Measurements from ENCODE around the gene ACTR6.
"Not testable (repeated sequence)": the region's sequence is repeated elsewhere in the genome, so short reads cannot be mapped to it uniquely, and the experiment has no call there.

Gene ACTR6

DNA sequence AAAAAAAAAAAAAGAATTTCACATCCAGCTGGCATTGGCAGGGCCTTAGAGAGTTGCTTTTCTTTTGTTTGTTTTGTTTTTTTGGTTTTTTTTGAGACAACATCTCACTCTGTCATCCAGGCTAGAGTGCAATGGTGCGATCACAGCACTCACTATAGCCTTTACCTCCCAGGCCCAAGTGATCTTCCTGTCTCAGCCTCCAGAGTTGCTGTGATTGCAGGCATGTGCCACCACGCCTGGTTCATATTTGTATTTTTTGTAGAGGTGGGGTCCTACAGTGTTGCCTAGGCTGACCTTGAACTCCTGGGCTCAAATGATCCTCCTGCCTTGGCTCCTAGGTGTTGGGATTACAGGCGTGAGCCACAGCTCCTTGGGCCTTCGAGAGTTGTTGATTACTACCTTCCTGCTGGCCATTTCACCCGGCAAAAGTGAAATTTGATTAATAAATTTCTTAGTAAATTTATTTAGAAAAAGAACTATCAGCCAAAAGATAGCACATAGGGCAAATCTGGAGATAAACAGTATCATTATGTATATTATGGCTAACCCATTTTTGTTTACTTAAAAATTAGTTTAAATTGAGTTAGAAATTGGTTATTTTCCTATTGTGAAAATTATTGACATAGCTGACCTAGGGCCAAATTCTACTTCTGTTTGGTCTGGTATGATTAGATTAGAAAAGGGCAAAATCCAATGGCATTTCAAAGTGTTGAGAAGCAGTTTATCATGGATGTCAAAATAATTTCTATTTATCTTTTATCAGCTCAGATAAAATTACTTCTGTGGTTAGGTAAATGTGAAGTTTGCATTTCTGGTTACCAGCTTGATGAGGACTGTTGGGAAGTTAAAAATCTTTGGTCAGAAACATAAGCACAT lies 12.6 kb downstream of the ACTR6 start:
- DNase-seq: no peak
- in situ Hi-C loops (cut with HindIII; ENCODE audit: low pct_ligation_motif_present, low pct_unique_long_range_greater_than_20kb, low sequenced_read_pairs): no loop called here

DNA sequence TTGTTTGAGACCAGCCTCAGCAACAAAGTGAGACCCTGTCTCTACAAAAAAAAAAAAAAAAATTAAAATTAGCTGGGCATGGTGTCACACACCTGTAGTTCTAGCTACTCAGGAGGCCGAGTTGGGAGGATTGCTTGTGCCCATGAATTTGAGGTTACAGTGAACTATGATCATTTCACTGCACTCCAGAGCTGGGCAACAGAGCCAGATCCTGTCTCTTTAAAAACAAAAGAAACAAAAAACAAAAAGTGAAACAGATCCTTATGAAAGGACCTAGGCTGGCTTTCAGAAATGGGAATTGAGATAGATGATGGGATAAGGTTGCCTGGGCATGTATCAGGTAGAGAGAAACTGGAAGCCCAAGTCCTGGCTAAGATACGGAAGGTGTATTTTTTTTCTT lies 13.9 kb downstream of the ACTR6 start:
- DNase-seq: no peak
- in situ Hi-C loops (cut with HindIII; ENCODE audit: low pct_ligation_motif_present, low pct_unique_long_range_greater_than_20kb, low sequenced_read_pairs): no loop called here

DNA sequence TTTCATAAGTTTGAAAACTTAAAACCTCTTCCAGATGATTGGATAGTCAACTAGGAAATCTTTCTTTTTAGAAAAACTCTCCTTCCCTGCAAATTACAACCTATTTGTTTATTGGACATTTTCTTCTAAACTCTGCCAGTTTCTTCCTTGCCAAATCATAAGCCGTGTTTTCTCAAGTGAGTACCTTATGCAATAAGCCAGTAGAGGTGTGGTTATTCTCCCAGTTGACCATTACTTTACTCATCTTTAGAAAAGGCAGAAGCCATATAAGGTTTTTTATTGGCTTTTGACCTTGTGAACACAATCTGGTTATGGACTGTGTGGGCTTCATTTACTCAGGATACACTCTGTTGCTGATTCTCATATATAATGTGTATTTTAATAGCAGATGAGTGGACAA lies 14.6 kb downstream of the ACTR6 start:
- DNase-seq: no peak
- in situ Hi-C loops (cut with HindIII; ENCODE audit: low pct_ligation_motif_present, low pct_unique_long_range_greater_than_20kb, low sequenced_read_pairs): no loop called here

DNA sequence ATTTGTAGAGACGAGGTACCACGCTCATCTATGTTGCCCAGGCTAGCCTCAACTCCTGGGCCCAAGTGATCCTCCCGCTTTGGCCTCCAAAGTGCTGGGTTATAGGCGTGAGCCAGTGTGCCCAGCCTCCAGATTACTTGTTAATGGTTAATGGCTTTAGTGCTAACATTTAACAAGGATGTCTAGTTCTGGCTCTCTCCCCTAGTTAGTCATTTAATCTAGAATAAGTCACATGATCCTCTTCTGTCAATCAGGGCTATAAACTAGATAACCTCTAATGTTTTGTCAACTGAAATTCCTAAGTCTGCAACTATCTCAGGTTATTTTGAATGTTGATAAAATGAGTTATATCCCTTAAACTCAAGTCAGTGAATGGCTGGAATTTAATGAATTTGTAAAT lies 15.7 kb downstream of the ACTR6 start:
- in situ Hi-C loops (cut with HindIII; ENCODE audit: low pct_ligation_motif_present, low pct_unique_long_range_greater_than_20kb, low sequenced_read_pairs): no loop called here
- peak; percentile 29 for DNase-seq

DNA sequence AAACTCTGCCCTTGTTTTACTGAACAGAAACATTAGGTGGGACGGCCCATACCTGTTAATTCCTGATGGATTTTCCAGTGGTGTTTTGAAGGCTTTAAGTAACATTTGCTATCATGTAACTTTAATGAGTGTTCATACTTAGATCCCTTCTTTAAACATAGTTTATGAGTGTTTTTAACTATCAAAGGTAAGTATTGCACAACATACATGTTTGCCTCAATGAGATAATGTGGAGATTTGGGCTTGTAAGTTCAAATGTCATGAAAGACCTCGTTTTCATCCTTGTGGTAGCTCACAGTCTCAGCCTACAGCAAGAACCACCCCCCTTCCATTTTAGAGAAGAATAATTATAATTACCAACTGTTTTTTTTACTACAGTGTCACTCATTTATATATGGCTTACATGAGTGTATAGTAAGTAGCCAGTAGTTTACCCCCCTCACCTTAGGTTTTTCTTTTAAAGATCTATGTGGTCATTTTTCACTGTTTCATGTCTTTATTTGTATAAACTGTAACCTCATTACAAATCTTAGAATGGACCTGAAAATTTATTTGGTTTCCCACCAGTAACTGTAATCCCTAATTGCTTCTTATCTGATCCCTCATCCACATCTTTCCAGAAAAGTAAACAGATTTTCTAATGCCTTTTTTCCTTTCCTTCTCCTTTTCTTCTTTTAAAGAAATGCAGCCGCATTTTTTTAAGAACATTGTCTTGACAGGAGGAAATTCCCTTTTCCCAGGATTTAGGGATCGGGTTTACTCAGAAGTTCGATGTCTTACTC lies 18.9 kb downstream of the ACTR6 start:
- no peak for DNase-seq
- in situ Hi-C loops (cut with HindIII; ENCODE audit: low pct_ligation_motif_present, low pct_unique_long_range_greater_than_20kb, low sequenced_read_pairs): no loop called here

DNA sequence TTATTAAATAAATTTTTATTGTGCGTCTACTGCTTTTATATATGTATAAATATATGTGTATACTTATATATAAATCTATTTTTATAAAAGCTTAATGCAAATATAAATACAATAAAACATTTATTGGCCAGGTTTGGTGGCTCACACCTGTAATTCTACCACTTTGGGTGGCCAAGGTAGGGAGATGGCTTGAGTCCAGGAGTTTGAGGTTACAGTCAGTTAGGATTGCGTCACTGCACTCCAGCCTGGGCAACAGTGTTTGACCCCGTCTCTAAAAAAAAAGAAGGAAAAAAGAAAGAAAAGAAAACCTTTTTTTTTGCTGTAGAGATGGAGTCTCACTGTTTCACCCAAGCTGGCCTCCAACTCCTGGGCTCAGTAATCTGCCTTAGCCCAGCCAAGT lies 20.9 kb downstream of the ACTR6 start:
- in situ Hi-C loops (cut with HindIII; ENCODE audit: low pct_ligation_motif_present, low pct_unique_long_range_greater_than_20kb, low sequenced_read_pairs): no loop called here
- no peak for DNase-seq

DNA sequence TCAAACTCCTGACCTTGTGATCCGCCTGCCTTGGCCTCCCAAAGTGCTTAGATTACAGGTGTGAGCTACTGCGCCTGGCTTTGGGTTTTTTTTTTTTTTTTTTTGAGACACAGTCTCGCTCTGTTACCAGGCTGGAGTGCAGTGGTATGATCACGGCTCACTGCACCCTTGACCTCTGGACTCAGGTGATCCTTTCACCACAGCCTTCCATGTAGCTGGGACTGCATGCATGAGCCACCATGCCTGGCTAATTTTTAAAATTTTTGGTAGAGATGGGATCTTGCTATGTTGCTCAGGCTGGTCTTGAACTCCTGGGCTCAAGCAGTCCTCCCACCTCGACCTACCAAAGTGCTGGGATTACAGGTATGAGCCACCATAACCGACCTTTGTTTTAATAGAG lies 21.6 kb downstream of the ACTR6 start:
- DNase-seq; in situ Hi-C loops (cut with HindIII; ENCODE audit: low pct_ligation_motif_present, low pct_unique_long_range_greater_than_20kb, low sequenced_read_pairs): not testable (repeated sequence)

DNA sequence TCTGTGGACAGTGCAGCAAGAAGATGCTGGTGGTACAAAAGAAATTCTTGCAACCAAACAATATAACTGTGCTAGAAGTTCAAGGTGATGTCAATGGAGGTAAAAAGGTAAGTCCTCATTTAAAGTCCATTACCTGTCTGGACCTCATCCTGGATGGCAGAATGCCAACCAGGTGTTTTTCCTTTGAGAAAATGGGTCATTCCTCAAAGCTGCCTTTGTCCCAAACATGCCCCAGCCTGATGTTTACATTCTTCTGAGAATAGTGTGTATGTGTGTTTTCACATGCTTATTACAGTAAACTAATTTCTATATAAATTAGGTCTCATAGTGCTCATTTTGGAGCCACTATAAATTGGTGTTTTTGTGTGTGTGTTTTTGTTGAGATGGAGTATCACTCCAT lies 24.9 kb downstream of the ACTR6 start:
- in situ Hi-C loops (cut with HindIII; ENCODE audit: low pct_ligation_motif_present, low pct_unique_long_range_greater_than_20kb, low sequenced_read_pairs): no loop called here

DNA sequence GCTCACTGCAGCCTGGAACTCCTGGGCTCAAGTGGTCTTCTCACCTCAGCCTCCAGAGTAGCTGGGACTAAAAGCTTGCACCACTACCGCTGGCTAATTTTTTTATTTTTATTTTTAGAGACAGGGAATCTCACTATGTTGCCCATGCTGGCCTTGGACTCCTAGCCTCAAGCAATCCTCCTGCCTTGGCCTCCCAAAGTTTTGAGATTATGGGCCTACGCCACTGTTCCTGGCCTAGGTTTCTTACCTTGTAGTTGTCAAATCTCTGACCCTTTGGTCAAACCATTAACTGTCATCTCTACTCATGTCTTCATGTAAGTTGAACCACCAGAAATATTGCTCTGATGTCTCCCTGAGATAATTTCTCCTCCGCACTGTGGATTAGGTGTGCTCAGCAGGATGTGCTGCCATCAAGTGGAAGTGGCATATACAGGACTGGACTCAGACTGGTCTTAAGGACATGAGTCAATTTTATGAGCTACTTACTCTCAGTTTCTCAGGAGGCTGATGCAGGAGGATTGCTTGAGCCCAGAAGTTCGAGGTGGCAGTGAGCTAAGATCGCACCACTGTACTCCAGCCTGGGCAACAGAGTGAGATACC lies 28.5 kb downstream of the ACTR6 start:
- in situ Hi-C loops (cut with HindIII; ENCODE audit: low pct_ligation_motif_present, low pct_unique_long_range_greater_than_20kb, low sequenced_read_pairs): no loop called here
- DNase-seq: peak; percentile 40

More for the DNA sequence above, 24.9 kb downstream of the ACTR6 start:
- DNase-seq: no peak

DNA sequence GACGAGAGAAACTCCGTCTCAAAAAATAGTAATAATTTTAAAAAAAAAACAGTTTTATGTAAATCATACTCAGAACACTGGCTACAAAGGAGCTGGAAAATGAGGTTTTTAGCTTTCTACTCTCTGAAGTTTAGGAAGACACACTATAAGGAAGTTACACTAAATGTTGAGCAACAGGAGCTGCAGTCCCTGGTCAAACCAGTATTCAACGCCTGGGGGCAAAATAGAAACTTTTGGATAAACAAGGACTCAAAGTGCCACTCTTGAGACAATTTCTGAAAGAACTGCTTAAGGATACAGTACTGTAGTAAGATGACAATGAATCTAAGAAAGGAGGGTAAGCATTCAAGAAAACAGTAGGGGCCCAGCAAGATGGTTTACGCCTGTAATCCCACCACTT lies 29.3 kb downstream of the ACTR6 start:
- in situ Hi-C loops (cut with HindIII; ENCODE audit: low pct_ligation_motif_present, low pct_unique_long_range_greater_than_20kb, low sequenced_read_pairs): no loop called here
- no peak for DNase-seq

DNA sequence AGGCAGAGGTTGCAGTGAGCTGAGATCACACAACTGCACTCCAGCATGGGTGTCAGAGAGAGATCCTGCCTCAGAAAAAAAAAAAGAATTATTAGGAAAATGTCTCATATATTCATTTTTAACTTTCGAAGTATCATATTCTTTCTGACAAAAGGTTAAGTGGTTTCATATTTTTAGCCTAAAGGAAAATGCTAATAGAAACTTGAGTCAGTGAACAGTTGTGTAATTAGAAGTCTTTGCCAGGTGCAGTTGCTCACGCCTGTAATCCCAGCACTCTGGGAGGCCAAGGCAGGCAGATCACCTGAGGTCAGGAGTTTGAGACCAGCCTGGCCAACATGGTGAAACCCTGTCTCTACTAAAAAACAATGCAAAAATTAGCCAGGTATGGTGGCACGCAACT lies 31.3 kb downstream of the ACTR6 start:
- in situ Hi-C loops (cut with HindIII; ENCODE audit: low pct_ligation_motif_present, low pct_unique_long_range_greater_than_20kb, low sequenced_read_pairs); DNase-seq: not testable (repeated sequence)

DNA sequence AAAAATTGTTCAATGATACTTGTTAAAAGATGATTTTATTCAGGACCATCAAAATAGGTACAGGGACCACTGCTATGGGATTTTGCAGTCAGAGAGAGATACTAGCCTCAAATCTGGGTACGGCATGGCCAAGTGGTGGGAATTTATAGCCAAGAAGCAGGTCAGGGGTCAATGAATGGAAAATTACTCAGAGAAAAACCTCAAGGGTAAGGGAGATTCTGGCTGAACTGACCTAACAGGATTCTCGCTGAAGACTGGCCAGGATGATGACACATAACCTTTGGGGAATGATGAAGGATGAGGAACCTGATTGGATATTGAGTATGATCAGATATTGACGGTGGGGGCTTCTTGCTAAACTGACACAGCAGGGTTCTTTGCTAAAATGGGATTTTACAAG lies 33.6 kb downstream of the ACTR6 start:
- in situ Hi-C loops (cut with HindIII; ENCODE audit: low pct_ligation_motif_present, low pct_unique_long_range_greater_than_20kb, low sequenced_read_pairs): no loop called here
- DNase-seq: peak; percentile 24

DNA sequence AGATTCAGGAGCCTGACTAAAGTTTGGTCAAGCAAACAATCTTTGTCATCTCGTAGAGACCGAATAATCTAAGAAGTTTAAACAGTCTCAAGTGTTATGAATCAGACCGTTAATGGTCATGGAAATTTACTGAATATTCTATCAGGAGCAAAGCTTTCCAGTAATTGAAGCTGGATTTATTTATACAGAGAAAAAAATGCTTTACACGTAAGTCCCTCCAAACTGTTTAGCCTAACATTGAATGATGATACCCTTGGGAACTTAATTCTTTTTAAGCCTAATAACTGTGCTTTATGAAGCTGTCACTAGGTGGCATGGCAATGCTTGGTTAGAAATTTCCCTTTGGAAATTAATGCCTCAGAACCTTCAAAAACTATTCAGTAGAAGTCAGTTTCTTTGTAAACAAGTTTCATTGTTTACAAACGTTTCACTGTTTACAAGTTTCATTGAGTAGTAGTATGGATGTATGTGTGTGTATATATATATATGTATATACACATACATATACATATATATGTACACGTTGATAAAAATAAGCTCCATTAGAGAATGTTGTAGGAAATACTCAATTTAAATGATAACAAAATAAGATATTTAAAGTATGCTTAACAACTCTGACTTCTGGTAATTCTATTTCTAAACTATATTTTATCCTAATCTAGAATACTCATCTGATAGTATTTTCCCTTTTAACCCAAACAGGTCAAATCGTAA lies 34.1 kb downstream of the ACTR6 start:
- DNase-seq: peak; percentile 73
- in situ Hi-C loops (cut with HindIII; ENCODE audit: low pct_ligation_motif_present, low pct_unique_long_range_greater_than_20kb, low sequenced_read_pairs): no loop called here

DNA sequence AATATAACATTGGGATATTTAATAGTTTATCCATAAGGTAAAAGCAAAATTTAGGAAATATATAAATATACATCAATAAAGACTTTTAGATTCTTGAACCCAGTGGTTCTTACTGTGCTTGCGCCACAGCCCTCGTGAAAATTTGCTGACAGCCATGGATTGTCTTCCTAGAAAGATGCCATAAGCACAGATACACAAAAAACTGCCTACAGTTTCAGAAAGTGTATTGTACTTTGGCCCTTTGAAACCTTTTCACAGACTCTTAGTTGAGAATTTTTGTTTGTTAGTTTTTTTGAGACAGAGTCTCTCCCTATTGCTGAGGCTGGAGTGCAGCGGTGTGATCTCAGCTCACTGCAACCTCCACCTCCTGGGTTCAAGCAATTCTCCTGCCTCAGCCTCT lies 38.2 kb downstream of the ACTR6 start:
- DNase-seq: no peak
- in situ Hi-C loops (cut with HindIII; ENCODE audit: low pct_ligation_motif_present, low pct_unique_long_range_greater_than_20kb, low sequenced_read_pairs): no loop called here

DNA sequence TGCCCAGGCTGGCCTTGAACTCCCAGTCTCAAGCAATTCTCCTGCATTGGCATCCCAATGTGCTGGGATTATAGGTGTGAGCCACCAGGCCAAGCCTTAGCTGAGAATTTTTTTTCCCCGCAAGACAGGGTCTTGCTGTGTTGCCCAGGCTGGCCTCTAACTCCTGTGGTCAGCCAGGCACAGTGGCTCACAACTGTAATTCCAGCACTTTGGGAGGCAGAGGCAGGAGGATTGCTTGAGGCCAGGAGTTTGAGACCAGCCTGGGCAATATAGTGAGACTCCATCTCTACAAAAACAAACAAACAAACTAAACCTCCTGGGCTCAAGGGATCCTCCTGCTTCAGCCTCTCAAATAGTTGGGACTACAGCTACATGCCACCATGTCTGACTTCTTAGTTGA lies 39.0 kb downstream of the ACTR6 start:
- in situ Hi-C loops (cut with HindIII; ENCODE audit: low pct_ligation_motif_present, low pct_unique_long_range_greater_than_20kb, low sequenced_read_pairs): no loop called here
- DNase-seq: no peak

DNA sequence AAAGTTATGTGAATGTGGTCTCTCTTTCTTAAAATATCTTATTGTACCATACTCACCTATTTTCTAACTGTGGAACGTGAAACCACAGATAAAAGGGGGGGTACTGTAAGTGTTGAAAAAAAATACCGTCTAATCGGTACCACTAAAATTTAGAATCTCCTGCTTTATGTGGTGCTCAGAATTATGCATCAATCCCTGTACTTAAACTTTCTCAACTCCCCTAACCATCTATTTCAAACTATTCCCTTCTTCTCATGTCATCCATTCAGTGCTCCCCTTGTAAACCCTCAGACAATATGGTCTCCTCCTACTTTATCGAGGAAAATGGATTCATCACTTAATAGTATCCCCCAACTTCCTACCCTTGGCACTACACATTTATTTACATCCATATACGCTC lies 42.5 kb downstream of the ACTR6 start:
- in situ Hi-C loops (cut with HindIII; ENCODE audit: low pct_ligation_motif_present, low pct_unique_long_range_greater_than_20kb, low sequenced_read_pairs): no loop called here
- DNase-seq: no peak

DNA sequence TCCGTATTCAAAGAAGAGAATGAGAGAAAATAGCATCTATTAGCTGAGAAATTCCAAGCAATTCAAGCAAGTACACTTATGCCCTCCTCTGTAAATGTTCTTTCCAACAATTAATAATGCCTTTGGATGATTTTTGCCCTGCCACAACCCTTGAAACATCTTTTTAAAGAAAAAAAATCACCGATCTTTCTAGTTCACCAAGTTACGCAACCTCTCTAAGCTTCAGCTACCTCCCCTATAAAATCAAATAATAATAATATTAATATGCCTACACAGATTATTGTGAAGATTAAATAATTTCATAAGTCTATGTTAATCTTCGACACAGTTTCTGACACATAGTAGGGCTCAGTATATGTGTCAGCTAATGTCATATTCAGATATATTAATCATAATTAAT lies 47.1 kb downstream of the ACTR6 start:
- in situ Hi-C loops (cut with HindIII; ENCODE audit: low pct_ligation_motif_present, low pct_unique_long_range_greater_than_20kb, low sequenced_read_pairs): no loop called here
- DNase-seq: no peak

DNA sequence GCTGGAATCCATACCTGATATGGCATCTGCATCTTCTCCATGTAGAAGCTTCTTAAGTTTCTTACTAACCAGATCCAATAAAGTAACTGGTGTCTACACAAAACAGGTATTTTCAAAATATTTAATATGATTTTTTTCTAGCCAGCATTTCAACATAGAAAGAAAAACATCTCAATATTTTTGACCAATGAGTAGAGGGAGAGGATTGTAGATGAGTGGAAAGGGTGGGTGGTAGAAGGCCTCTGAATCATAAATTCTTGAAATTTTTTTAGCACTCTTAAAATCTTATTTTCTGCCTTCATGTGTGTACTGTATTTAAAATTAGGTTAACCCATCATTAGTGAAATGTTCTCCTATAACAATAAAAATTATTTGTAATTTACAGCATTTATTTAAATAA lies 48.3 kb downstream of the ACTR6 start:
- in situ Hi-C loops (cut with HindIII; ENCODE audit: low pct_ligation_motif_present, low pct_unique_long_range_greater_than_20kb, low sequenced_read_pairs): no loop called here
- DNase-seq: no peak

DNA sequence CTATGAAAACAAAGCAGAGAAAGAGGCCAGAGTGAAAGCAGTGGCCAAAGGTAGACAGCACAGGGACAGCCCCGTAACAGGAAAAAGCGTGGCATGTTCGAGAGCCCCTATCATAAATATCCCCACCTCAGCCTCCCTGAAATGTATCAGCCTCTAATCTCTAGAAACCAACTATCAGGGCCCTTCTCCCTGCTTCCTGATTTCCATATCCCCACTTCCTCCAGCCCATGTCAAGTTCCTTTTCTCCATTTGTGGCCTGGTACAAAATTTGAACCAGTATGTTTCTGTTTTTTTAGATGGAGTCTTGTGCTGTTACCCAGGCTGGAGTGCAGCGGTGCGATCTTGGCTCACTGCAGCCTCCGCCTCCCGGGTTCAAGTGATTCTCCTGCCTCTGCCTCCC lies 49.3 kb downstream of the ACTR6 start:
- DNase-seq: no peak
- in situ Hi-C loops (cut with HindIII; ENCODE audit: low pct_ligation_motif_present, low pct_unique_long_range_greater_than_20kb, low sequenced_read_pairs): no loop called here
